HEK293 (cell line): Measurements from ENCODE around the gene OR2K2.

Experiments used
- CTCF ChIA-PET: fragments of 350-600 bp; formaldehyde crosslinking; extraction: SDS; loops from one replicate; lab custom pipeline; 2021; ENCODE audit warnings: antibody characterized with exemption; lab: Yijun Ruan, JAX
- POLR2A ChIA-PET: fragments of 300-600 bp; formaldehyde crosslinking; extraction: SDS; loops from one replicate; lab custom pipeline; 2020; ENCODE audit warnings: antibody characterized with exemption, inconsistent platforms; lab: Yijun Ruan, JAX
- H3K27ac ChIP-seq: fragments of 200-500 bp; sonication (Bioruptor generic); 2 replicates; pipeline ENCODE4 v1.5.1; 2014; ENCODE audit warnings: low read depth, low read length, control low read depth, inconsistent platforms; ENCODE audit errors: extremely low read depth
- H3K36me3 ChIP-seq, 2 experiments: fragments of 200-500 bp in 1 of 2; sonication (Bioruptor generic) in 1 of 2; 1 replicate in 1 of 2; 2 replicates in 1 of 2; pipeline ENCODE4 v1.5.1; 2014 to 2017; ENCODE audit warnings: inconsistent platforms in 2 of 2, low read length in 2 of 2; ENCODE audit not compliant: control insufficient read depth in 2 of 2, insufficient read depth in 1 of 2
- H3K4me1 ChIP-seq: fragments of 200-500 bp; sonication (Bioruptor generic); 2 replicates; pipeline ENCODE4 v1.5.1; 2014; ENCODE audit warnings: mild to moderate bottlenecking, low read length, inconsistent platforms; ENCODE audit not compliant: control insufficient read depth, insufficient read depth
- H3K4me3 ChIP-seq: 2 replicates; pipeline ENCODE4 v1.5.1; 2011; ENCODE audit warnings: low read depth, mild to moderate bottlenecking, control low read depth, low read length, moderate library complexity
- H3K9me3 ChIP-seq: fragments of 200-500 bp; sonication (Bioruptor generic); 2 replicates; pipeline ENCODE4 v1.5.1; 2014; ENCODE audit warnings: low read depth, low read length, inconsistent platforms; ENCODE audit not compliant: control insufficient read depth, insufficient read depth
- BCL11A ChIP-seq: fragments of 450-650 bp; formaldehyde crosslinking; IDR thresholded peaks from 2 replicates; pipeline ENCODE4 v1.5.1; 2016; ENCODE audit warnings: low read depth, missing biosample characterization, missing genetic modification characterization
- BCL11B ChIP-seq: fragments of 450-650 bp; formaldehyde crosslinking; IDR thresholded peaks from 2 replicates; pipeline ENCODE4 v1.5.1; 2016; ENCODE audit warnings: low read depth, missing biosample characterization, missing genetic modification characterization
- OSR2 ChIP-seq: fragments of 450-650 bp; formaldehyde crosslinking; IDR thresholded peaks from 2 replicates; pipeline ENCODE4 v1.5.1; 2016; ENCODE audit warnings: missing biosample characterization, missing genetic modification characterization
- PRDM4 ChIP-seq: fragments of 450-650 bp; formaldehyde crosslinking; IDR thresholded peaks from 2 replicates; pipeline ENCODE4 v1.5.1; 2017; ENCODE audit warnings: missing biosample characterization, missing genetic modification characterization
- SETDB1 ChIP-seq: IDR thresholded peaks from one replicate; pipeline ENCODE4 v1.6.1; 2017; ENCODE audit warnings: mild to moderate bottlenecking, low read length, moderate library complexity, mixed read lengths; ENCODE audit not compliant: insufficient read length
- ZBTB1 ChIP-seq: fragments of 450-650 bp; formaldehyde crosslinking; IDR thresholded peaks from 2 replicates; pipeline ENCODE4 v1.5.1; 2016; ENCODE audit warnings: missing biosample characterization, missing genetic modification characterization
- ZBTB17 ChIP-seq: fragments of 450-650 bp; formaldehyde crosslinking; IDR thresholded peaks from 2 replicates; pipeline ENCODE4 v1.5.1; 2016; ENCODE audit warnings: missing biosample characterization, missing genetic modification characterization
- ZBTB49 ChIP-seq: fragments of 450-650 bp; formaldehyde crosslinking; IDR thresholded peaks from 2 replicates; pipeline ENCODE4 v1.5.1; 2016; ENCODE audit warnings: missing biosample characterization, missing genetic modification characterization, low read depth
- ZFP37 ChIP-seq: fragments of 450-650 bp; formaldehyde crosslinking; IDR thresholded peaks from 2 replicates; pipeline ENCODE4 v1.5.1; 2016; ENCODE audit warnings: missing biosample characterization, missing genetic modification characterization
- ZFP41 ChIP-seq: fragments of 450-650 bp; formaldehyde crosslinking; IDR thresholded peaks from 2 replicates; pipeline ENCODE4 v1.5.1; 2016; ENCODE audit warnings: missing biosample characterization, missing genetic modification characterization, borderline replicate concordance
- ZIC2 ChIP-seq: fragments of 450-650 bp; formaldehyde crosslinking; IDR thresholded peaks from 2 replicates; pipeline ENCODE4 v1.5.1; 2016; ENCODE audit warnings: missing biosample characterization, missing genetic modification characterization
- ZNF121 ChIP-seq: fragments of 450-650 bp; formaldehyde crosslinking; IDR thresholded peaks from 2 replicates; pipeline ENCODE4 v1.5.1; 2016; ENCODE audit warnings: missing biosample characterization, missing genetic modification characterization
- ZNF133 ChIP-seq: fragments of 450-650 bp; formaldehyde crosslinking; IDR thresholded peaks from 2 replicates; pipeline ENCODE4 v1.5.1; 2016; ENCODE audit warnings: missing biosample characterization, missing genetic modification characterization
- ZNF138 ChIP-seq: fragments of 450-650 bp; formaldehyde crosslinking; IDR thresholded peaks from 2 replicates; pipeline ENCODE4 v1.5.1; 2016; ENCODE audit warnings: missing biosample characterization, missing genetic modification characterization, borderline replicate concordance
- ZNF174 ChIP-seq: fragments of 450-650 bp; formaldehyde crosslinking; IDR thresholded peaks from 2 replicates; pipeline ENCODE4 v1.5.0; 2017; ENCODE audit warnings: missing biosample characterization, mild to moderate bottlenecking, missing genetic modification characterization
- ZNF292 ChIP-seq: fragments of 450-650 bp; formaldehyde crosslinking; IDR thresholded peaks from 2 replicates; pipeline ENCODE4 v1.5.1; 2016; ENCODE audit warnings: low read depth, missing biosample characterization, missing genetic modification characterization, borderline replicate concordance
- ZNF302 ChIP-seq: fragments of 450-650 bp; formaldehyde crosslinking; IDR thresholded peaks from 2 replicates; pipeline ENCODE4 v1.5.1; 2016; ENCODE audit warnings: missing biosample characterization, missing genetic modification characterization, low read depth
- ZNF311 ChIP-seq: fragments of 450-650 bp; formaldehyde crosslinking; IDR thresholded peaks from 2 replicates; pipeline ENCODE4 v1.5.1; 2017; ENCODE audit warnings: missing biosample characterization, missing genetic modification characterization, borderline replicate concordance
- ZNF341 ChIP-seq: fragments of 450-650 bp; formaldehyde crosslinking; IDR thresholded peaks from 2 replicates; pipeline ENCODE4; 2016; ENCODE audit warnings: low read depth, missing biosample characterization, missing genetic modification characterization
- ZNF37A ChIP-seq: fragments of 450-650 bp; IDR thresholded peaks from 2 replicates; pipeline ENCODE4 v1.5.1; 2018; ENCODE audit warnings: missing biosample characterization, missing genetic modification characterization
- ZNF513 ChIP-seq: fragments of 450-650 bp; IDR thresholded peaks from 2 replicates; pipeline ENCODE4 v1.5.1; 2018; ENCODE audit warnings: missing biosample characterization, missing genetic modification characterization
- ZNF529 ChIP-seq: fragments of 450-650 bp; formaldehyde crosslinking; IDR thresholded peaks from 2 replicates; pipeline ENCODE4 v1.5.1; 2017; ENCODE audit warnings: missing genetic modification characterization, missing biosample characterization; ENCODE audit not compliant: insufficient replicate concordance
- ZNF544 ChIP-seq: fragments of 450-650 bp; formaldehyde crosslinking; IDR thresholded peaks from 2 replicates; pipeline ENCODE4 v1.5.0; 2017; ENCODE audit warnings: missing biosample characterization, missing genetic modification characterization
- ZNF610 ChIP-seq: fragments of 450-650 bp; formaldehyde crosslinking; IDR thresholded peaks from 2 replicates; pipeline ENCODE4 v1.5.1; 2016; ENCODE audit warnings: missing biosample characterization, missing genetic modification characterization, borderline replicate concordance
- ZNF658 ChIP-seq: fragments of 450-650 bp; formaldehyde crosslinking; IDR thresholded peaks from 2 replicates; pipeline ENCODE4; 2016; ENCODE audit warnings: missing biosample characterization, missing genetic modification characterization
- ZNF692 ChIP-seq: fragments of 450-650 bp; formaldehyde crosslinking; IDR thresholded peaks from 2 replicates; pipeline ENCODE4 v1.5.1; 2016; ENCODE audit warnings: missing biosample characterization, missing genetic modification characterization
- ZNF707 ChIP-seq: fragments of 450-650 bp; formaldehyde crosslinking; IDR thresholded peaks from 2 replicates; pipeline ENCODE4 v1.5.1; 2016; ENCODE audit warnings: missing biosample characterization, missing genetic modification characterization
- ZNF792 ChIP-seq: fragments of 450-650 bp; formaldehyde crosslinking; IDR thresholded peaks from 2 replicates; pipeline ENCODE4 v1.5.1; 2016; ENCODE audit warnings: missing biosample characterization, missing genetic modification characterization

The OR2K2 gene

GRCh38 chr9:111360881-111361280 lies 30.9 kb upstream of the OR2K2 start:
- no peaks in the 10 kb centered on the region for H3K9me3 ChIP-seq
- no peak for TF ChIP-seq ZNF513 (tag by site-specific recombination)
- no peak for TF ChIP-seq ZNF341 (tag by site-specific recombination)
- no peak for TF ChIP-seq ZBTB17
- no peak for TF ChIP-seq ZNF792
- no peak for TF ChIP-seq PRDM4 (tag by site-specific recombination)
- no peak for TF ChIP-seq ZNF529 (tag by site-specific recombination)
- no peak for TF ChIP-seq ZFP41 (tag by site-specific recombination)
- TF ChIP-seq OSR2, result no peak
- no peak for TF ChIP-seq ZNF138 (tag by site-specific recombination)
- TF ChIP-seq BCL11A (tag by site-specific recombination), result no peak
- no peak for TF ChIP-seq ZNF121 (tag by site-specific recombination)
- TF ChIP-seq, all 188 proteins: peak for 0
- Histone ChIP-seq H3K4me1 (no peaks in the 10 kb centered on the region), H3K4me3 (no peak overlapping the region), H3K27ac (no peak overlapping the region), H3K36me3 (peaks cover 18 to 47% of the 10 kb centered on the region in 2 experiments)
- ChIA-PET CTCF (no interaction called here), POLR2A (no interaction called here)

- no peaks in the 10 kb centered on the region for H3K9me3 ChIP-seq
- H3K4me3 ChIP-seq, result no peak overlapping the region
- ChIA-PET POLR2A (interaction anchor here (0.6 to 1.2 kb wide), 2 partner anchors 274 to 654 kb away, joined by 3 to 8 read pairs; partner anchors contain the start of gene DNAJC25), CTCF (no interaction called here)
- H3K27ac ChIP-seq, result no peak overlapping the region
- H3K36me3 ChIP-seq, result peaks cover 0 to 11% of the 10 kb centered on the region in 2 experiments; a peak in 1 of 3 replicates
- no peaks in the 10 kb centered on the region for H3K4me1 ChIP-seq
- TF ChIP-seq ZNF707 (tag by site-specific recombination) (no peak), ZNF311 (tag by site-specific recombination) (no peak), ZNF292 (tag by site-specific recombination) (no peak), ZBTB1 (no peak), ZNF544 (no peak), ZNF302 (tag by site-specific recombination) (no peak), ZNF174 (tag by site-specific recombination) (no peak), ZNF610 (tag by site-specific recombination) (no peak), ZIC2 (no peak), ZNF658 (tag by site-specific recombination) (no peak), ZNF37A (no peak), SETDB1 (no peak), ZNF529 (tag by site-specific recombination) (no peak), ZNF692 (tag by site-specific recombination) (no peak), ZBTB49 (tag by site-specific recombination) (no peak), ZNF133 (no peak), ZFP37 (tag by site-specific recombination) (no peak), BCL11B (no peak)
These were observed 26.6 kb upstream of the OR2K2 start for GRCh38 chr9:111356481-111357244.
